Liver (tissue), 9 donors: ENCODE measurements around the gene C1orf174. TPM values are rescaled to one million over a fixed set of nuclear protein-coding genes. Genes with fewer than 3 reads are reported as not detected.

ENCODE experiments used
- DNase-seq: peaks from one replicate; pipeline ENCODE4 v3.0.0-alpha.2; 2017; ENCODE audit warnings: low spot score
- H3K27ac ChIP-seq, 2 donors: one replicate each; pipeline ENCODE4 v1.7.0; 2013; ENCODE audit warnings: inconsistent platforms in 2 of 2, low read length in 2 of 2, control low read depth in 1 of 2, low read depth in 1 of 2, mild to moderate bottlenecking in 1 of 2
- H3K27me3 ChIP-seq, 4 donors: one replicate each; pipeline versions ENCODE4 v1.6.1 to v1.7.0; 2013; ENCODE audit warnings: low read length in 3 of 4, inconsistent platforms in 1 of 4, mild to moderate bottlenecking in 1 of 4, moderate library complexity in 1 of 4; ENCODE audit not compliant: control insufficient read depth in 4 of 4, insufficient read depth in 4 of 4
- H3K36me3 ChIP-seq, 4 donors: one replicate each; pipeline versions ENCODE4 v1.6.1 to v1.7.0; 2013; ENCODE audit warnings: low read length in 3 of 4, mild to moderate bottlenecking in 3 of 4, low read depth in 1 of 4, moderate library complexity in 1 of 4; ENCODE audit not compliant: control insufficient read depth in 4 of 4, insufficient read depth in 3 of 4
- H3K4me1 ChIP-seq, 4 donors: one replicate each; pipeline versions ENCODE4 v1.6.1 to v1.7.0; 2013; ENCODE audit warnings: low read length in 3 of 4, mild to moderate bottlenecking in 3 of 4, moderate library complexity in 1 of 4; ENCODE audit not compliant: control insufficient read depth in 4 of 4, insufficient read depth in 4 of 4
- H3K4me3 ChIP-seq, 3 donors: one replicate each; pipeline versions ENCODE4 v1.6.1 to v1.7.0; 2013; ENCODE audit warnings: low read length in 3 of 3, control low read depth in 1 of 3, low read depth in 1 of 3, mild to moderate bottlenecking in 1 of 3
- H3K9ac ChIP-seq, 2 donors: one replicate each; pipeline ENCODE4 v1.7.0; 2013; ENCODE audit warnings: low read length in 2 of 2, mild to moderate bottlenecking in 2 of 2, moderate library complexity in 2 of 2, control low read depth in 1 of 2, low read depth in 1 of 2
- H3K9me3 ChIP-seq, 4 donors: one replicate each; pipeline versions ENCODE4 v1.6.1 to v1.7.0; 2013; ENCODE audit warnings: low read length in 3 of 4; ENCODE audit not compliant: control insufficient read depth in 4 of 4
- CTCF ChIP-seq: fragments of 150-350 bp; IDR thresholded peaks from 2 replicates; pipeline ENCODE4 v1.5.1; 2017; ENCODE audit warnings: improper control_type of control experiment, low read depth, low read length; ENCODE audit not compliant: missing input control
- EGR1 ChIP-seq, 2 donors: IDR thresholded peaks; 2 replicates each; pipeline ENCODE4 v1.6.1; 2016 to 2018; ENCODE audit warnings: antibody characterized with exemption in 2 of 2, low read depth in 2 of 2
- FOXA1 ChIP-seq: IDR thresholded peaks from 2 replicates; pipeline ENCODE4 v1.6.1; 2016; ENCODE audit warnings: antibody characterized with exemption
- FOXA2 ChIP-seq: IDR thresholded peaks from 2 replicates; pipeline ENCODE4 v1.6.1; 2016; ENCODE audit warnings: antibody characterized with exemption
- GABPA ChIP-seq, 2 donors: IDR thresholded peaks in 1 of 2; conservative IDR thresholded peaks in 1 of 2; 2 replicates each; pipeline ENCODE4 v1.6.1; 2016; ENCODE audit warnings: antibody characterized with exemption in 2 of 2, mild to moderate bottlenecking in 1 of 2, moderate library complexity in 1 of 2
- HNF4A ChIP-seq, 2 donors: conservative IDR thresholded peaks; 2 replicates each; pipeline ENCODE4 v1.6.1; 2016; ENCODE audit warnings: antibody characterized with exemption in 2 of 2, mild to moderate bottlenecking in 2 of 2
- HNF4G ChIP-seq: IDR thresholded peaks from 2 replicates; pipeline ENCODE4 v1.6.1; 2016; ENCODE audit warnings: antibody characterized with exemption
- JUND ChIP-seq, 2 donors: IDR thresholded peaks; 2 replicates each; pipeline ENCODE4 v1.6.1; 2016; ENCODE audit warnings: antibody characterized with exemption in 2 of 2
- NR2F2 ChIP-seq: IDR thresholded peaks from 2 replicates; pipeline ENCODE4 v1.6.1; 2016; ENCODE audit warnings: antibody characterized with exemption
- RAD21 ChIP-seq, 2 donors: IDR thresholded peaks; 2 replicates each; pipeline ENCODE4 v1.6.1; 2016; ENCODE audit warnings: antibody characterized with exemption in 2 of 2, mild to moderate bottlenecking in 2 of 2
- REST ChIP-seq: IDR thresholded peaks from 2 replicates; pipeline ENCODE4 v1.6.1; 2016; ENCODE audit warnings: antibody characterized with exemption, mild to moderate bottlenecking
- SP1 ChIP-seq: IDR thresholded peaks from 2 replicates; pipeline ENCODE4 v1.6.1; 2018; ENCODE audit warnings: antibody characterized with exemption, mild to moderate bottlenecking
- YY1 ChIP-seq: IDR thresholded peaks from 2 replicates; pipeline ENCODE4 v1.6.1; 2016; ENCODE audit warnings: antibody characterized with exemption, mild to moderate bottlenecking
- WGBS: extraction: QIAGEN DNeasy Blood & Tissue Kit; methylation state at CpG from one replicate; pipeline ENCODE4 v1.1.7; 2013; 5-methylcytosine and 5-hydroxymethylcytosine counted together
- polyA plus RNA-seq, 2 donors: library from polyadenylated mRNA; stranded (reverse) in 1 of 2; unstranded in 1 of 2; fragments of 200-250 nt in 1 of 2; fragments of >200 nt in 1 of 2; fragmentation: Nextera tagmentation in 1 of 2; extraction: Ambion mirVana in 1 of 2; gene quantifications; one replicate each; pipeline versions ENCODE4 v1.2.1 to v1.2.3, GENCODE V29; 2013 to 2015
- total RNA-seq, 2 donors: library from RNA; depleted of rRNA; stranded (reverse); fragments of >200 nt; gene quantifications; one replicate each; pipeline ENCODE4 v1.2.3, GENCODE V29; 2014
- TF ChIP-seq, protein P1 (sequence below): IDR thresholded peaks from 2 replicates; pipeline ENCODE4 v1.6.1; 2016; ENCODE audit warnings: antibody characterized with exemption
- TF ChIP-seq, protein P2 (sequence below): IDR thresholded peaks from 2 replicates; pipeline ENCODE4 v1.6.1; 2016; ENCODE audit warnings: antibody characterized with exemption
- donor health status: healthy.
- donor health status: healthy.
- donor health status: healthy.
- donor health status: healthy.
- donor health status: healthy.

The C1orf174 gene
- total and polyA plus RNA-seq, 4 donors: 10.4 to 17.0 (median 13.8) TPM

- no peak for TF ChIP-seq REST
- no peak for TF ChIP-seq FOXA2
- TF ChIP-seq RAD21 (IDR thresholded peaks at IDR 0.05): no peak
- no peak for TF ChIP-seq EGR1 (IDR thresholded peaks at IDR 0.05; ENCODE audit: low read depth in 2 of 2)
These were observed 24.2 kb upstream of the C1orf174 start (continued) for GRCh38 chr1:3924186-3924824.

DNA sequence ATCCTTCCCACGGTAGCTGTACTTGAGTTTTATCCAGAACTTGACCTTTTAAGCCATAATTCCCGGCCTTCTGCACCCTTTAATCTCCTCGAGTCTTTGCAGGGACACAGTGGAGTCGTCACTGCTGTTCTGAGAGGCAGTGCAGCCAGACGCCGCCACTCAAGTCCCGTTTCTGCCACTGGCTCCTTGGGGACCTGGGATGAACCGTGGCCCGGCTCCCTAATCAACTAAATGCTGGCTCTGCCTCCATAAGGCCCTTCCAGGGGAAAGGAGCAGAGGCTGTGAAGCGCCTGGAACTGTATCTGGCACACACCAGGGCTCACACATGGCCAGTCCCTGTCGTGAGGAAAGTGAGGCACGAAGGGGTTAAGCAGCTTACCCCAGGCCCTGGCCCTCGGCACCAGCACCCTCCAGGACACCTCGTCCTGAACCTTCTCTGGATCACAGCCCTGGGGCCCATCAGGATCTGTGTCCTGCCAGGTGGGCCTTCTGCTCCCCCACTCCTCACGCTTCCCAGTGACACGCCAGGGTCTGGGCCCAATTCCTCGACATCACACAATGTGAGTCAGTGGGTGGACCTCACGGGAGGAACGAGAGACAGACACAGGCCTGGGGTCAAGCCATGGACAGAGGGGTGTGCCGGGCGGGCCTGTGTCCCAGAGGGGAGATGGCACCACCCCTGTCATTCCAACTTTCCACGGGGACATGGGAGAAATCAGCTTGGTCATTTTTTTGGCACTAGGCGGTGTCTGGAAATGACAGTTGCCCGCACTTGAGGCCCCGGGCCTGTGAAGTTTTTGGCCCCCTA lies 23.5 kb upstream of the C1orf174 start:
- H3K36me3 ChIP-seq: no peaks in the 10 kb centered on the region
- H3K9me3 ChIP-seq: peaks cover 0 to 2% (median 0%) of the 10 kb centered on the region in 4 donors
- H3K4me3 ChIP-seq: no peak overlapping the region
- H3K9ac ChIP-seq: no peak overlapping the region
- H3K27me3 ChIP-seq: peaks cover 0 to 3% (median under 1%) of the 10 kb centered on the region in 4 donors
- WGBS: 79% methylated on average over 25 of the region's 25 CpGs
- DNase-seq: no peak
- no peak for TF ChIP-seq CTCF
- TF ChIP-seq HNF4A (conservative IDR thresholded peaks at IDR 0.05): no peak
- no peak for TF ChIP-seq HNF4G
- no peak for TF ChIP-seq RAD21 (IDR thresholded peaks at IDR 0.05)
- no peak for TF ChIP-seq JUND (IDR thresholded peaks at IDR 0.05)
- TF ChIP-seq FOXA1: no peak
- TF ChIP-seq GABPA (IDR thresholded peaks at IDR 0.05 in 1 of 2, conservative IDR thresholded peaks at IDR 0.05 in 1 of 2): no peak
- TF ChIP-seq SP1: no peak
- no peak for TF ChIP-seq NR2F2
- TF ChIP-seq YY1: no peak
- TF ChIP-seq, protein P1, sequence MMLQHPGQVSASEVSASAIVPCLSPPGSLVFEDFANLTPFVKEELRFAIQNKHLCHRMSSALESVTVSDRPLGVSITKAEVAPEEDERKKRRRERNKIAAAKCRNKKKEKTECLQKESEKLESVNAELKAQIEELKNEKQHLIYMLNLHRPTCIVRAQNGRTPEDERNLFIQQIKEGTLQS: no peak
- H3K4me1 ChIP-seq: no peaks in the 10 kb centered on the region
- H3K27ac ChIP-seq: no peak overlapping the region

- H3K4me3 ChIP-seq: no peak overlapping the region
- TF ChIP-seq, protein P1: no peak
- TF ChIP-seq JUND (IDR thresholded peaks at IDR 0.05): no peak
- no peak for TF ChIP-seq HNF4G
- TF ChIP-seq HNF4A (conservative IDR thresholded peaks at IDR 0.05): no peak
- no peak for TF ChIP-seq GABPA (IDR thresholded peaks at IDR 0.05 in 1 of 2, conservative IDR thresholded peaks at IDR 0.05 in 1 of 2)
- TF ChIP-seq FOXA2: no peak
- TF ChIP-seq, protein P2, sequence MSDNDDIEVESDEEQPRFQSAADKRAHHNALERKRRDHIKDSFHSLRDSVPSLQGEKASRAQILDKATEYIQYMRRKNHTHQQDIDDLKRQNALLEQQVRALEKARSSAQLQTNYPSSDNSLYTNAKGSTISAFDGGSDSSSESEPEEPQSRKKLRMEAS: no peak
- H3K27me3 ChIP-seq: peaks cover 0 to 3% (median under 1%) of the 10 kb centered on the region in 4 donors
- 64% methylated on average over 6 of the region's 6 CpGs for WGBS
- DNase-seq: no peak
- no peaks in the 10 kb centered on the region for H3K4me1 ChIP-seq
- H3K27ac ChIP-seq: no peak overlapping the region
- no peaks in the 10 kb centered on the region for H3K36me3 ChIP-seq
- peaks cover 0 to 2% (median 0%) of the 10 kb centered on the region in 4 donors for H3K9me3 ChIP-seq
- no peak overlapping the region for H3K9ac ChIP-seq
These were observed 22.8 kb upstream of the C1orf174 start for GRCh38 chr1:3922851-3923250.
